NT2/D1 (cell line): Measurements from ENCODE around the gene NCKAP1.

Source experiments
- SUZ12 ChIP-seq: IDR thresholded peaks from 2 replicates; pipeline ENCODE4 v1.6.1; 2011; ENCODE audit not compliant: insufficient read length, insufficient read depth; ENCODE audit errors: extremely low read depth
- YY1 ChIP-seq: IDR thresholded peaks from 2 replicates; pipeline ENCODE4 v1.6.1; 2011; ENCODE audit not compliant: insufficient read length, insufficient read depth
- ZNF274 ChIP-seq: IDR thresholded peaks from 2 replicates; pipeline ENCODE4 v1.6.1; 2011; ENCODE audit warnings: mild to moderate bottlenecking, low read depth, low read length

DNA sequence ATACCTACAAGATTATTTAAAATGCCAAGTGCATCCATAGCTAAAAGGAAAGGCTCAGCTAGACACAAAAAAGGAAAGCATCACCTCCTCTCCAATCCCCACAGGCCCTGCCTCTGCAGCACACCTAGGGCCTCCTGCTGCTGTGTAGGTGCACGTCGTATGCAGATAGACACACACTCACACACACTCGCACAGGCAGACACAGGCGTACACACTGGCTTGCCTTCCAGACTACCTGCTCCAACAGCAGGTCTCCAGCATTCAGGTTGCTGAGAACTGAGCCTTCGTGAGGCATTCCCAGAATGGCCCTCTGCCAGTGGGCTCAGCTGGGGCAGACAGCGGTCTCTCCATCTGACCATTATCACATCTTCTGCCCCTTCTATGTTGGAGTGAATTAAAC, 136.5 kb downstream of the NCKAP1 start:
- TF ChIP-seq YY1 = no peak
- TF ChIP-seq SUZ12 = no peak
- TF ChIP-seq ZNF274 = no peak
